ENCODE measurements around the gene MAGEF1.

MAGEF1 gene

DNA sequence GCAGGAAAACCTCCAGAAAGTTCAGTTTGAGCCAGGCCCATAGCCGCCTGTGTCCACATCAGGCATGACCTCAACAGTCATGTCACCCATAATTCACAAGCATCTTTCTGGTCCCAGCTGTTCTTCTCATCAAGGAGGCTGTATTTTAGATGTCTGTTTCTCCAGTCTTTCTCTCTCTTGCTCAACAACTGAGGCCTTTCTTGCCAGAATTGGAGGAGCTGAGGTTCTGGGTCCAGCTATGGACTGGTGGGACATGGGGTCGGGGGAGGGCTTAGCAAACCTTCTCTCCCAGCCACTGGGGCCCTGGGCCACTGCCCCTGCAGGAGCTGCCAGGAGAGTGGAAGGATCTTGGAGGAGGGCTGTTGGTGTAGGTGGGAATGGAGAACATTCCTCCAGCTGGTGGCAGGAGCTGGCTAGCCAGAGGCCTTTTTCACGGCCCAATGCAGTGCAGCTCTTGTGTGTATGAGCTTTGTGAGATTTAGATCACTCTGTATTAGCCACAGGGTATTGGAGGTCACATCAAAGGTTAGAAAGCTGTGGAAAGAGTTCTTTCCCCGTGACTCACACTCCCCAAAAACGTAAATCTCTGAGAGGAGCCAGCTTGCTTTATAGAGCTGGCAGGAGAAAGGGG lies 23.5 kb downstream of the MAGEF1 start:
- peak; percentile 89 for DNase-seq

DNA sequence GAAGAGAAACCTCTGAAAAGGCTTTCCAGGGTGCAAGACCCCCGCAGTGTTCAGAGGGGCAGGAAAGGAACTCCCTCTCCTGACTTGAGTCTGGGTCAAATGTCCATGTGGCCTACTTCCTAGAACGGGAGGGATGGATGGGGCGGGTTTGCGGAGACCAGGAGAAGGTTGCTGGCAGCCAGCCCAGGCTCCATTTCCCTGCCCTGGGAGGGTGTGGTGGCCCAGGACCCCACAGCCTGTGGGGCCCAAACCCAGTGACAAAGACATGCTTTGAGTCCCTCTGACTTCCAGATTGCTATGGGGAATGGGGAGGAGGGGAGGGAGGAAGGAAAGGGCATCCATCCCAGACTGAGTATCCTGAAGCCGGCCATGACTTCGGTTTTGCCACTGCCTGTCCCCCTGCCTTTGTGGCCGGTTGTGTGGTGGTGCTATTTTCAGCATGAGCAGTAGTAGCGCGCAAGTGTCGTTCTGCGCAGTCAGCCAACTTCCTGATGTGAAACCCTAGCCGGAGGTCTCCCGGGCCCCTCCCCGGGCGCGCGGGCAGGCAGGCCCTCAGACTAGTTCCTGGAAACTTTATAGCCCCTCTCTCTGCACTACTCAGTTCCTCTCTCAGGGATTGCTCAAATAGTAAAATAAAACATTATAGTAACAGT lies 24.4 kb downstream of the MAGEF1 start:
- no peak for DNase-seq

DNA sequence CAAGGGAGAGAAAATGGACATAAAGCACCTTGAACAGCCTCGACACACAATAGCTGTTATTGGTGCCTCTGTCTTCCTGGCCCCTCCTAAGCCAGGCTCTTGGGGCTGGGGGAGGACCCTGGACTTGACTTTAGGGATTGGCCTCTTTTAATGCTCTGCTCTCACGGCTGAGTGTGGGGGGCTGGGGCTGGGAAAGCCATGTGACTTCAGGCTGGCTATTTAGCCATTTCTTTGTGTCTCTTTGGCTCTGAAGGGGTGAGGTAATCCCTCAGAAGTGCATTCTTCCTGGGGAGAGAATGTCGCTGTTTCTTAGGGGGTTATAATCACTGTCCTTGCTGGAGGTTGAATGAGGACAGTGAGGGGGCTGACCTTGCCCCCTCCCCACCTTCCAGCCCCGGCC lies 26.2 kb downstream of the MAGEF1 start:
- peak; percentile 53 for DNase-seq

DNA sequence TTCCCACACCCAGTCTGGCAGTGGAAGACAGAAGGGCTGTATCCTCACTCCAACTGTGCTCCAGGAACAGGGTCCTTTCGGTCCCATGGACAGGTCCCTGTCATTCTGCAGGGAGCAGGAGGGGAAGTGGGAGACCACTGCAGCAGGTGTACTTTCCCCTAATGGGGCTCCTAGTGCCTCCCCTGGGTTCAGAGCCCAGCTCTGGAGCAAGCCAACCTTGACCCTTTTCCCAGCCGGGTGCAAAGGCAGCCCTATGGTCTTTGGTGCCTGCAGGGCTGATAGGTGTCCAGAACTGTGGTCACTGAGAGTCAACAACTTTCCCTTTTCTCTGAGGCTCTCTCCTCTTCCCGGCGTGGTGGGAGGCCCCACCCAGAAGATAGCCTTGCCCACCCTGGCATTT lies 26.8 kb downstream of the MAGEF1 start:
- DNase-seq = no peak

DNA sequence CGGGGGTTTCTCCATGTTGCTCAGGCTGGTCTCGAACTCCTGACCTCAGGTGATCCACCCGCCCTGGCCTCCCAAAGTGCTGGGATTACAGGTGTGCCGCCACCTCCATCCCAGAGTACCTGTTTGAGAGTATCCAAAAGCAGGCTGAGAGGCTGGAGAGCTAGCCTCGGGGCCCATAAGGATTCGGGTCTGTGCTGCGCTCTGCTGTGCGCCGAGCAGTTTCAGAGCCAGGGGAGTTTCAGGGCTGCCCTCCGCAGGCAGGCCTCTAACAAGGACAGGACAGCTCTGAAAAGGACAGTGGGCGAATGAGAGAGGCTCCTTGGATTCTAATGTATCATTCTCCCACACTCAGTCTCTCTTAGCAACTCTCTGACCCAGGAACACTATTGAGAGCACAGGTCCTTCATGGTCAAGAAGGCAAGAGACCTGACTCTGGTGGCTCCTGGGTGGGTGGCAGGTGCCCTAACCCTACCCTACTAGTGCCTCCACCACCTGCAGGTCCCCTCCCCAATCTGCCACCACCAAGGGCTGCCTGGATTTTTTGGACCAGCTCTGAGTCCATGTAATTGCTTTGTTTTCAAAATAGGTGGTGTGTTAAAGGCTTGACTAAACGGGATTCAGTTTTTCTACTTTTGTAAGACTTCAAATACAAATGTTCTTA lies 27.8 kb downstream of the MAGEF1 start:
- no peak for DNase-seq

DNA sequence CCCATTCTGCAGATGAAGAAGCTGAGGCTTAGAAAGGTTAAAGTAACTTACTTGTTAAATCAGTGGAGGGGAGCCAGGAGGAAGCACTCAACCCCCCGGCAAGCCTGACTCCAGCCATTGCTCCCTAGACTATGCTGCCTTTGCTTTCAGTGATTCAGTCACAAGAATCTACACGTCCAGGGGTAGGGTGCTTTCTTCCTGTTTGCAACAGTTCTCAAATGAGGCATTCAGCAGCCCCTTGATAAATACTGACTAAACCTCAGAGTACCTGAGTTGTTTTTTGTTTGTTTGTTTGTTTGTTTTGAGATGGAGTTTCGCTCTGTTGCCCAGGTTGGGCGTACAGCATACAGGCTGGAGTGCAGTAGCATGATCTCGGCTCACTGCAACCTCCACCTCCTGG lies 28.6 kb downstream of the MAGEF1 start:
- no peak for DNase-seq

DNA sequence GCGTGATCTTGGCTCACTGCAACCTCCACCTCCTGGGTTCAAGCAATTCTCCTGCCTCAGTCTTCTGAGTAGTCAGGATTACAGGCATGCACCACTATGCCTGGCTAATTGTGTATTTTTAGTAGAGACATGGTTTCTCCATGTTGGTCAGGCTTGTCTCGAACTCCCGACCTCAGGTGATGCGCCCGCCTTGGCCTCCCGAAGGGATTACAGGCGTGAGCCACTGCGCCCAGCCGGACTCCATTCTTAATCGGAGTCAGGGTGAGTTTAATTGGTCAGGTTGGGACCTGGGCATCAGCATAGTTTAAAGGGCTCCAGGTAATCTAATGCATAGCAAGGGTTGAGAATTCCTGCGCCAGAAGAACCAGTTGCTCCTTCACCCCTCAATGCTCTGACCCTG lies 29.2 kb downstream of the MAGEF1 start:
- no peak for DNase-seq

DNA sequence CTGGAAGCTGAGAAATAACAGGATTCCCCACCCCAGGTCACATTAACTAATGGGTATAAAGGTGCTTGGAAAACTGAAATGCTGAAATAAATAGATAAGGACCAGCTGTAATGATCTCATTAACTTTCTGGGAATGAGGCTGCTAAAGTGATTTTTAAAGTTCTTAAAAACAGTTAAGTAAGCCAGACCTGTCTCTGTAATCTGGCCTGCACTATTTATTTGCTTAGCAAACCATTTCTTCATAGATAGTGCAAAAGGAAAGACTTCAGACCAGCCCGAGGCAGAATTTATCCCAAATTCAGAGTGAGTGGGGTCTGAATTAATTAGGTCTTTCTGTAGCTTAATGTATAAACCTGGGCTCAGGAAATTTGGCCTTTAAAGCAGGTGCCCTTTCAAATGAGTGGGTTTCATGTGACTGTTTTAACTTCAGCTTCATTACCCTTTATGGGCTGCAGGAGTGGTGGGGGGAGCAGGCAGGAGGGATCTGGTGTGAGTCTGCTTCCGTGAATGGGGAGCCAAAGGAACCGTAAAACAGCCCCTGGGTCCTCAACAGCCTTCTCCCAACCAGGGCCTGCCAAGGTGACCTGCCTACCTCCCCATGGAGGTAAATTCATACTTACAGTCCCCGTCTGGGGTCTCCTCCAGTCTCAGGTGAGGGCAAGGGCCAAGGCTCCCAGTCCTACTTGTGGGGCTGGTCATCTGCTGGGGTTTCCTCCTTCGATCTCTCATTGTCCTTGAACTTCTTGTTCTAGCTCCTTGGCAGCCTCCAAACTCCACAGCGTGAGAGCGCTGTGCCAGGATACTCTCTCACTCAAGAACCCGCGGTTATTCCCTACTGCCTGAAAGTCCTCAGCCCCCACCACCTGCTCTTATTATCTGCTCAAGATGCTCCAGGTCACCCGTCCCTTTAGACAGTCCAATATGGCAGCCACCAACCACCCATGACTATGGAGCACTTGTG lies 31.2 kb downstream of the MAGEF1 start:
- no peak for DNase-seq

DNA sequence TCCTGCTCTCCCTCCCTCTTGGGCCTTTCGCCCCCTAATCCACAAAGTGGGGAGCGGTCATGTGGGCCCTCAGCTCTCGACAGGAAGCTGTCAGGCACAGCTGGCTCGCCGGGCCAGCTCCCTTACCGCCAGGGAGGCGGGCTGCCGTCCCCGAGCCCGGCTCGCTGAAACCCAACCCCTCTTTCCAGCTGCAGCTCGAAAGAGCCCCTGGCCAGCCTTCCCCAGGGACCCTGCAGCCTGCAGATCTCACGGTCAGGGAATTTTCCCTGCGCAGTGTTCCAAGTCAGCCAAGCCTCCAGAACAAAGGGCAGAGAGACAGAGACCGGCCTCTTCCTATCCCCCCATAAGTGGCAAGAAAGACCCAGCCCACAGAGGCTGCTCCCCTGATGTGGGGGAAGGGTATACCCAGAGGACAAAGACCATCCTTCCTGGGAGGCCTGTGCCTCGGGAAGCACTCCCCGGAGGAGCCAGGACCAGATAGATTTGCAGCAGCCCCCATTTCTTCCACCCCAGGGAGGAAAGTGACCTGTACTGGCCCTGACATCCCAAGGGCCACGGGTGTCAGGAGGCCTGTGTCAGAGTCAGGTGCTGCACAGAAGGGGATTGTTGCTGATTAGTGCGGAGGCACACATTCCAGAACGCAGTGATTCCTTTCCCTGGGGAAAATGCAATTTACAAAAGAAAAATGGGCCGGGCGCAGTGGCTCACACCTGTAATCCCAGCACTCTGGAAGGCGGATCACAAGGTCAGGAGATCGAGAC lies 32.6 kb downstream of the MAGEF1 start:
- no peak for DNase-seq

DNA sequence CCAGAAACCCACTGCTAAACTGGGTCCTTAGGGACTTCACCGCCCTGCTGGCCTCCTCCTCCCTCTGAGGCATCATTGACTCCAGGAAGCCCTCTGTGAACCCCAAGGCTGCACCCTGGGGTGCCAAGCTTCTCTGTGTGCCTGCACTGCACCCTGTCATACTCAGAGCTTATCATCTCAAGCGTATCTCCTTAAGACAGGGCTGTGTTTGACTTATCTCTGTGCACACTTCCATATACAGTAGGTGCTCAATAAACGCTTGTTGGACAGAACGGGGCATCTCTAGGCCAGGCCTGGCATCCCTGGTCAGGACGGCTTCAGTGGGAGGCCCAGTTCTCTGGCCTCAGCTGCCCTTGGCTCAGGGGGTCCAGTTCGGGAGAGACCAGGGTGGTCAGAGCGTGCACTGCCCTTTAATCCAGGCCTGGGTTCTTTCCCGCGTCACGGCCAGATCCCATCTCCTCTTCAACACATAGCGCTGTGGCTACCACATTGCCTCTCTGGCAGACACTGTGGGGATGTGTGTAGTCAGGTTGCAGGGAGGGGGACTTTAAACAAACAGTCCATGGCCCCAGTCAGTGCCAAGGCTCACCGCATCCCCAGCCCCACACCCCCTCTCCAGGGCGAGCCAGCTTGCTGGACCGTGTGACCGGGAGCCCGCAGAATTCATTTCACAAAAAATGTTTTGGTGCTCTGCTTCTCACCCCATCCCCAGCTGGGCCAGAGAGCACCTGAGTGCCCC lies 33.4 kb downstream of the MAGEF1 start:
- no peak for DNase-seq

DNA sequence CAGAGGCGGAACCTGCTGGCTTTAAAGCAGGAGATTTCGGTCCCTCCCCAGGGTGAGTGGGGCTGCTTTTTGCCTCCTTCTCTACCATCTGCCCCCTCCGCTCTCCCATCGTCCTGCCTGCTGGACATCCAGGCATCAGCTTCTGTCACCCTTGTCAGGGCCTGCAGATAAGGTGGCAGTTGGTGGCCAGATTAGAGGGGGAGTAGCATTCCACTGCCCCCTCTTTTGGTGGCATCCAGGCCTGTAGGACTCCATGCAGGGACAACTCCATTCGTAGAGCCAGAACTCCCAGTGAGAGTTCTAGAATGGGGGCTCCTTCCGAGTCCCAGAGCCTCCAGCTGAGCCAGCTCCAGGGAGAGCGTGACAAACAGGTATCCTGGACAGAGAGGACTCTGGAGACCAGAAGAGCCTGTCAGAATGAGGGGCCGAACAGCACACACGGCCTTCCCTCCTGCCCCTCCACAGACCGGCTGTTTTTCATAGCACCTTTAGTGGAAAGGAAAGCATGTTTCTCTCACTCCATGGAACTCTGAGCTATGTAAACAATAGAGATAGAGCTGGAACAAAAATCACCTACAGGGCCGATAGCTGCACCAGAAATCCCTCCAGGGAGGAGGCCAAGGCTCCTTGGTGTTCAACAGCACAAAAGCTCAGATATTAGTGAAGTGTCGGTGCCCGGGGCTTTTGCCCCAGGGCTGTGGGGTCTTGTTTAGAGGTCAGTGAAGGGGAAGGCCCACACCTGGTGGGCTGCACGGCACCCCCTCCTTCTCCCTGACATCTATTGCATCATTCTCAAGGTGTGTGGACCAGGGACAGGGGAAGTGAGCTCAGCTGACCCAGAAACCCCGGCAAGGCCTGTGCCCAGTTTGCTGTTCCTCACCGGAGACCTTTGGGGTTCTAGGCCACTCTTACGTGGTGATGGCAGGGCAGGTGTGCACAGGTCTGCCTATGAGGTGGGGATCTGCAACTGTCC lies 34.2 kb downstream of the MAGEF1 start:
- DNase-seq = no peak

DNA sequence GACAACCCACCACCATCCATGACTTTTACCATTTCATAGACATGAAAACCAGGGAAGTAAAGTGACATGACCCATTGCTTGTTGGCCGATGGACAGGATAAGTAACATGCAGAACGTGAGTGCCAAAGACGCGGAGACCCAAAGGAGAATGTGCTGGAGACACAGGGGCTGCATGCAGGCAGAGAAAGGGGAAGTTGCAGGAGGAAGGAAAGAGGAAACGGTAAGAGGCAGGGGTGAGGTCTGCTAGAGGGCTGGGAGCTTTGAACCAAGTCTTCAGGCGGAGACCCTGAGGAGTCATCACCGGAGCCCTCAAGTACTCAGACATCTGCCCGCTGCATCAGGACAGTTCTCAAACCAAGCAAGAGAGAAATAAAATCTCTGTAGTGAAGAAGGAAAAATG lies 34.9 kb downstream of the MAGEF1 start:
- no peak for DNase-seq

DNA sequence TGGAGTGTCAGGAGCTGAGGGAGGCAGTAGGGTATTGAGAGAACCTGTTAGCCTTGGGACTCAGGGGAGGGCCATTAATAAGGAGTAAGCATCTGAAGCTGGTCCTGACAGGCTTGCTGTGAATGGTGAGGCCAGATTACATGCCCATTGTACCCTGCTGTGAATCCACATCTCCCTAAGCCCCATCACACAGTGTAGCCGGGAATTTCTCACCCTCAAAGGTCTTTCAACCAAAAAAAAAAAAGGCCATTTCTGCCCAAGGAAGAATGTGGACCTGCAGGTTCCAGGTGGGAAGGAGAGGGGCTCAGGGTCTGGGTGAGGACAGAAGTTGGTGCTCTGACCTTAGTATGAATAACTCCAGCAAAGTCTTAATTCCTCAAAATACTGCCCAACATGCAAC lies 37.2 kb downstream of the MAGEF1 start:
- DNase-seq = no peak

DNA sequence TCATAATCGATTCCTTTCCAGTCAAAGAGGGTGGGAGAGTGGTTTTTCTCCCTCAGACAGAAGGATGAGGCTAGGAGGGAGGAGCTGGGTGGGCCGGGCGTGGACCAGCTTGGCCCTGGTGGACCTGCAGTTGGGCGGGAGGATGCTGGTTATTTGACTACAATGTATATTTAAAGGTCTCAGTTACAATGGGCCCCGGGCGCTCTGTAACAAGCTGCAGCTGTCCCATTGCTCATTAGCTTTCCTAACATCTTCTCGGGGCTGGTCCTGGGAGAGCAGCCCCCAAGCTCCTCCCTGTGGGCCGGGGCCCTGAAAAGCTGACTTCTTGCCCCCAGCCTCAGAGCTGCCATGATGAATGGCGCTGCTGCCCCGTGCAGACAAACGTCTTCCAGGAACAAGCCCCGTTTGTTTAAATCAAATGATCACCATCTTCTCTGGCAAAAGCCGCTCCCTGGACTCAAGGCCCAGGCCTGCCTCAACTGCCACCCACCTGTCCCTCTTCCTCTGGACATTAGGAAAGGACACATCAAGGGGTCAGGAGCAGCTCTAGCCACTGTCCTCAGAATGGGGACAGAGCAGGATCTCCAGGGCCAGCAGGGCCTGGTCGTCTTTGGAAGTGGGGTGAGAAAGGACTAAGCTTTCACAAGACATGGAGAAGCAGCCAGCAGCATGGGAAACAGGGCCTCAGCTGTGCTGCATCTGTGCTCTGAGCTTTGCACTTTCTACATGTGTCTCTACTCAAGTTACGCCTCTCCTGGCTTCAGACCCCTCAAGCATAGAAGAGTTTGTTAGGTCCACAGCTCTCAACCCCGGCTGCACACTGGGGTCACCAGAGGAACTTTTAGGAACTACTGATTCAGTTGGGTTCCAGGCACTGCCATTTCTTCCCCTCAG lies 38.6 kb downstream of the MAGEF1 start:
- no peak for DNase-seq

DNA sequence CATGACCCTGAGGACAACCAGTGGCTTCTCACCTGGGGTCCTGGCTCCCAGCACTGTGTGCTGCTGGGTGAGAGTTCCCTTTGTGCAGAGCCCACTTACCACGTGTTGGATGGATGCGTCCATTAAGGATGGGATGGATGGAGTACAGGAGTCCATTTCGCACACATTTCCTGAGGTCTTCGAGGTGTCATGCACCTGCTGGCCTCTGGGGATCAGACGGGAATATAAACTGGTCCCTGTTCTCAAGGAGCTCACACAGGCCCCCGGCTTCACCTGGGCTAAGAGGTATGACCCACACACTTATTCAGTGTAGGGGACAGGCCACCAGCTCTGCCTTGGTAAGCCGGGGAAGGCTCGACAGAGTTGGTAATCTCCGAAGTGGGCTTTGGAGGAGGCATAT lies 39.5 kb downstream of the MAGEF1 start:
- no peak for DNase-seq

DNA sequence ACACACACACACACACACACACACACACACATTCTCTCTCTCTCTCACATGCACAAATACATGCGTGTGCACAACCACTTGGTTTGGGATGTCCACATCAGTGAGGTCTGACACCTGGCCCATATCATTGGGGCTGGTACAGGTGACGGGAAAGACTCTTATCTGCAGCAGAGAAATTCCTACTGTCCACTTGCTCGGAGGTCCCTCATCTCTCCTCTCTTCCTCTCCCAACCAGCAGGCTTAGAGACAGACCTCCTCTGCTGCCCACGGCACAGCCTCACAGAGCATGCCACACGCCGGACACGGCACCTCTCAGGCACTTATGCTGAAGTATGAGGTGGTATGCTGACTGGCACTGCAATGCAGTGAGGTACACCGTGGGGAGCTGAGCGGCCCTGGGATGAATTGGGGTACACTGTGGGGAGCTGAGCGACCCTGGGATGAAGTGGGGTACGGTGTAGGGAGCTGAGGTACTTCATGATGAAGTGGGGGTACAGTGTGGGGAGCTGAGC lies 41.7 kb downstream of the MAGEF1 start:
- no peak for DNase-seq

DNA sequence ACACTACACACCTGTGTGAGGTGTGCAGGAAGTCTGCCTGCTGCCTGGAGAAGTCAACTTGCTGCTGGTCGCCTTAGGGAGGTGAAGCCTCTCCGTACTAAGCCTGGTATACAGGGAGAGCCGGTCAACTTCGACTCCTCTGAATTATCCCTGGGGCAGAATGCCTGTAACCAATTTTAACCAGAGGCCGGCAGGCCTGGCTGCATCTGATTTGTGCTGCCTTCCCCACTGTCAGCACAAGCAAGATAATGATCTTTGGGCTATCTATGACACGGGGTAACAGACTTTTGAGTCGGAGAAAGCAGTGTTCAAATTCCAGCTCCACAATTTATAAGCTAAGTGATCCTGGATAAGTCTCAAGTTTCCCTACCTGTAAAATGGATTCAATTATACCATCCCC lies 42.3 kb downstream of the MAGEF1 start:
- DNase-seq = no peak

DNA sequence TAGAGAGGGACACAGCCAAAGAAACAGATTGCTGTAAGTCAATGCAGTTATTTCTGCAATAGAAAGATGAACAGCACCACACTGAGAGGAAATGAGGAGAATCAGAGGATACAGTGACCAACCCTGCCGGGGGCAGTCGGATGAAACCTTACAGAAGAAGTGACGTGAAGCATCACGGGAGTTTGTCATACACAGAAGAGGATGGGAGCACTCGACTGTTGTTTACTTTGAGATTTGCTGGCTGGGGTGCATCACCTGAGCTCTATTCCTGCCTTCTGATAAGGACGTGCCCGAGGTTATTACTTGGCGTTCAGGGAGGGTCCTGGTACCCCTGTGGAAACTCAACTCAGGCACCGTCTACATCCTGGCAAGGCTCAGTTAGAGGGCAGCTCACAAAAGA lies 45.4 kb downstream of the MAGEF1 start:
- no peak for DNase-seq

DNA sequence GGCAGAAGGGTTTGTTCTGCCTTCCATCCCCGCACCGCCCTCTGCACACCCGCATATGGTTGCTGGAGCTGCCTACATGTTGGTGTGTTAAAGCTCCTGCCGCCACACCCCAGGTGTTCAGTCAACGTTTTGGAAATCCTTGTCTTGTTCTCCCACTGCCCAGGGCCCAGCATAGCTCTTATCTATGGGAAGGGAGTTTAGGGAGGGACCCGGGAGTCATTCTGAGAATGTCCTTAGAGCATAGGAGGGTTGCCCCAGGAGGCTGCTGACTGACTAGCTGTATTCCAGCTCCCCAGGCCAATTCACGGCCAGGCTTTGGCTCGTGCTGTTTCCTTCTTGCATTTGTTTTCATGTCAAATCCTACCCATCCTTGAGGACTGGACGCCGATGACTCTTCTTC lies 46.8 kb downstream of the MAGEF1 start:
- no peak for DNase-seq

Measured in fibroblast of skin of abdomen (primary cell).